Gastroesophageal sphincter (tissue), 3 donors: ENCODE data around the gene HEATR1.

Experiments used
- EP300 ChIP-seq: sonication (generic); formaldehyde crosslinking; IDR thresholded peaks from one replicate; pipeline ENCODE4 v1.6.1; 2017; ENCODE audit warnings: antibody characterized with exemption, mild to moderate bottlenecking
- POLR2A ChIP-seq, 2 donors: fragments of 450-650 bp; IDR thresholded peaks; one replicate each; pipeline ENCODE4 v1.6.1; 2017; ENCODE audit warnings: antibody characterized with exemption in 2 of 2, mild to moderate bottlenecking in 2 of 2, moderate library complexity in 1 of 2
- POLR2AphosphoS5 ChIP-seq: sonication (generic); formaldehyde crosslinking; IDR thresholded peaks from one replicate; pipeline ENCODE4 v1.6.1; 2017; ENCODE audit warnings: antibody characterized with exemption
- TF ChIP-seq, protein P1 (sequence below), 4 experiments: fragments of 200-600 bp in 2 of 4; fragments of 450-650 bp in 2 of 4; sonication (generic) in 1 of 4; IDR thresholded peaks; one replicate each; pipeline ENCODE4 v1.5.1; 2017 to 2019; ENCODE audit warnings: antibody characterized with exemption in 4 of 4, mild to moderate bottlenecking in 2 of 4, moderate library complexity in 2 of 4

DNA sequence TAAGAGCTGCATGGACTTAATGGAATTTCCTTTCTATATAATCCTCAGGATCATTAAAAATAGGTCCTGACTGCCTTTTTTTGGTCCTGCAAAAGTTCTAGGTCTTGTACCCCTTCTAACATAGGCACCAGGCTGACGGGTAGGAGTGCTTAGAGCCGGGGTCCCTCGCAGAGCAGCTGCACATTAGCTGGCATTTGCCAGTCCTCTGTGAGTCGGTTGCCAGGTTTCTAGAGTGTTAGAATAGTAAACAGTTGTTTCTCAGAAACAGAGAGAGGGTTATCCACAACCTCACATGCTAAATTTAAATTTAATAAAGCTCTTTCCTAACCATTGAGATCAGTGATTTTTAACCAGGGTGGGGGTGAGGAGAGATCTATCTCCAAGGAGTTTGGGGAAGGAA, 35.4 kb upstream of the HEATR1 start:
- no peak for TF ChIP-seq POLR2A (IDR thresholded peaks at IDR 0.05)
- TF ChIP-seq, protein P1, sequence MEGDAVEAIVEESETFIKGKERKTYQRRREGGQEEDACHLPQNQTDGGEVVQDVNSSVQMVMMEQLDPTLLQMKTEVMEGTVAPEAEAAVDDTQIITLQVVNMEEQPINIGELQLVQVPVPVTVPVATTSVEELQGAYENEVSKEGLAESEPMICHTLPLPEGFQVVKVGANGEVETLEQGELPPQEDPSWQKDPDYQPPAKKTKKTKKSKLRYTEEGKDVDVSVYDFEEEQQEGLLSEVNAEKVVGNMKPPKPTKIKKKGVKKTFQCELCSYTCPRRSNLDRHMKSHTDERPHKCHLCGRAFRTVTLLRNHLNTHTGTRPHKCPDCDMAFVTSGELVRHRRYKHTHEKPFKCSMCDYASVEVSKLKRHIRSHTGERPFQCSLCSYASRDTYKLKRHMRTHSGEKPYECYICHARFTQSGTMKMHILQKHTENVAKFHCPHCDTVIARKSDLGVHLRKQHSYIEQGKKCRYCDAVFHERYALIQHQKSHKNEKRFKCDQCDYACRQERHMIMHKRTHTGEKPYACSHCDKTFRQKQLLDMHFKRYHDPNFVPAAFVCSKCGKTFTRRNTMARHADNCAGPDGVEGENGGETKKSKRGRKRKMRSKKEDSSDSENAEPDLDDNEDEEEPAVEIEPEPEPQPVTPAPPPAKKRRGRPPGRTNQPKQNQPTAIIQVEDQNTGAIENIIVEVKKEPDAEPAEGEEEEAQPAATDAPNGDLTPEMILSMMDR (IDR thresholded peaks at IDR 0.05), result no peak
- no peak for TF ChIP-seq EP300
- no peak for TF ChIP-seq POLR2AphosphoS5
